ENCODE data around the gene HOXA7. TPM values are rescaled to one million over a fixed set of nuclear protein-coding genes. Genes with fewer than 3 reads are reported as not detected.

HOXA7 gene
- polyA plus RNA-seq, 1 experiment, result 4.4 TPM

DNA sequence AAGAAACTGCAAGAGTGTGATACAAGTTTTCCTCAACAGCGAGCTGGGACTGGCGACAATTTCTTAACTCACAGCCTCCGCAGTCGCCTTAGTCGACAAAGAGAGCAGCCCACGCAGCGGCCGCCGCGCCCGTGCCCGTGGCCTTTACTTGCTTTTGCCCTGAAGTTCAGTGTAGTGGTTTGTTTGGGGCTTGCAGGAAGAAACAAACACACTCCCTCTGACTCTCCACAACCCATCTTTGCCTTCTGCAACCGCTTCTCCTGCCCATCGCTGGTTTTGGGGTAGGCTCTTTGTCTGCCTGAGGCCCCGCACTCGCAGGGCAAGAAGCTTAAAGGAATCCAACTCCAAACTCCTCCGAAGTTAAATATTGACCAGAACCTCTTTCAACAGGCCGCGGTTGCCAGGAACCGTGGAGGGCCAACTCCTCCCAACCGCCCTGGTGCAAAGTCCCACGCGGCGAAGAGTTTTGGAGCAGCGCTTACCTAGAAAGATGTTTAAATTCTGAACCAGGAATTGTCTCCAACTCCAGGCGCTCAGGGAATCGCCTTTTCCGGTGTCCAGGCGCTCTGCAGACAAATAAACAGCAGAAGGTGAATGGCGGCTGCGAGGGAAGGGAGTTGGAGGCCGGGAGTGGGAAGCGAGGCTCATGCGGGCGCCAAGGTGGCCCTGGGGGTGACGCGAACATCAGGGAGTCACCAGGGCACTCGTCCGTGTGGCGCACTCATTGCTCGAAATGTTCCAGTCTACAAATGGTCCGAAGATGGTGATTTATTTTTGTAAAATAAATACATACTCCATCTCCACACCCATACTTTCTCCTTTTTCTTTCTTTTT, 34.2 kb downstream of the HOXA7 start:
- no peak for DNase-seq (ENCODE audit: low read depth)
- Histone ChIP-seq H3K27me3 (ENCODE audit: control insufficient read depth, insufficient read depth, low read length) (no peaks in the 10 kb centered on the region; the same call in 1 of the 2 replicates), H3K4me3 (ENCODE audit: low read depth, low read length) (no peak overlapping the region), H3K36me3 (ENCODE audit: control insufficient read depth, insufficient read depth, low read length) (no peaks in the 10 kb centered on the region)
- ChIA-PET POLR2A (no interaction called here), CTCF (no interaction called here)
- TF ChIP-seq, protein P1, sequence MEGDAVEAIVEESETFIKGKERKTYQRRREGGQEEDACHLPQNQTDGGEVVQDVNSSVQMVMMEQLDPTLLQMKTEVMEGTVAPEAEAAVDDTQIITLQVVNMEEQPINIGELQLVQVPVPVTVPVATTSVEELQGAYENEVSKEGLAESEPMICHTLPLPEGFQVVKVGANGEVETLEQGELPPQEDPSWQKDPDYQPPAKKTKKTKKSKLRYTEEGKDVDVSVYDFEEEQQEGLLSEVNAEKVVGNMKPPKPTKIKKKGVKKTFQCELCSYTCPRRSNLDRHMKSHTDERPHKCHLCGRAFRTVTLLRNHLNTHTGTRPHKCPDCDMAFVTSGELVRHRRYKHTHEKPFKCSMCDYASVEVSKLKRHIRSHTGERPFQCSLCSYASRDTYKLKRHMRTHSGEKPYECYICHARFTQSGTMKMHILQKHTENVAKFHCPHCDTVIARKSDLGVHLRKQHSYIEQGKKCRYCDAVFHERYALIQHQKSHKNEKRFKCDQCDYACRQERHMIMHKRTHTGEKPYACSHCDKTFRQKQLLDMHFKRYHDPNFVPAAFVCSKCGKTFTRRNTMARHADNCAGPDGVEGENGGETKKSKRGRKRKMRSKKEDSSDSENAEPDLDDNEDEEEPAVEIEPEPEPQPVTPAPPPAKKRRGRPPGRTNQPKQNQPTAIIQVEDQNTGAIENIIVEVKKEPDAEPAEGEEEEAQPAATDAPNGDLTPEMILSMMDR (IDR thresholded peaks at IDR 0.05; ENCODE audit: insufficient read depth, low read depth, low read length), result no peak

DNA sequence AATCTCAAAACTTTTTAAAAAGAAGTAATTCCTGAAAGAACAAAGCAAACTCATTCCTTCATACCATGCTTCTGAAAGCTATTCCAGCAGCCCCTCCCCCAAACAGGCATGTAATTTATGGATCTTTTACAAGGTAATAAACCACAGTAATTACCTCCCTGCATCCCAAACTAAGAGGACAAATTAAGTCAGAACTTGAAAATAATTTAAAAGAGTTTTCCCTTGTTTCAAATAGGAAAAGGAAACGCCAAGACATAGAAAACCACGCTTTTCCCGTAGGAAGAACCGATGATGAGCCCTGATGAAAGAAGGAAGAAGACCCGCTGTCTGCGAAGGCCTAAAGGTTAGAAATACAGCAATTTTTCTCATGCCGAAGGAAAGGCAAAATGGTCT, 34.8 kb downstream of the HOXA7 start:
- CTCF ChIA-PET, result no interaction called here
- Histone ChIP-seq H3K36me3 (ENCODE audit: control insufficient read depth, insufficient read depth, low read length) (no peaks in the 10 kb centered on the region), H3K27me3 (ENCODE audit: control insufficient read depth, insufficient read depth, low read length) (peaks cover 1% of the 10 kb centered on the region; the same call in 1 of the 2 replicates), H3K4me3 (ENCODE audit: low read depth, low read length) (no peak overlapping the region)
- POLR2A ChIA-PET, result no interaction called here
- TF ChIP-seq, protein P1 (IDR thresholded peaks at IDR 0.05; ENCODE audit: insufficient read depth, low read depth, low read length), result no peak
- DNase-seq (ENCODE audit: low read depth), result no peak

DNA sequence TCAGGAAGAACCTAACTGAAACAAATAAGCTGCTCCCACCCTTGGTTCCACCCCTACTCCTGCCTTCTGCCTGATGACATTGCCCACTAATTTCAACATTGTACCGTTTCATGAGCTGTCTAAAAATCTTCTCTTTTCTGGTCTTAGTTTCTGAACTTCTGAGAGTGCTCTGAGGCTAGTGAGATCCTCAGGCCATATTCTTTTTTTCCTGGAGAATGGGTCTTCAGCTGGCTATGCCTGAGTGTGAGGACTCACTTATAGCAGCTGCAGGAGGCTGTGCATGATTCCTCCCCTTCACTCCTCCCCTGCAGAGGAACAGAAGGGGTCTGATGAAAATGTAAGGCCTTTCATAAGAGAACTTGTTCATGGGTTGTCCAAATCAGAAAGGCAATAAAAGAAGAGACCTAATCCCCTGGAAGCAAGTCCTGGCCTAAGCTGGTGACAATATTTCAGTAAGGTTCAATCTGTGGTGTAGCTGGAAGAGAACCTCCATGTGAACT, 37.0 kb downstream of the HOXA7 start:
- H3K27me3 ChIP-seq (ENCODE audit: control insufficient read depth, insufficient read depth, low read length), result peaks cover 6% of the 10 kb centered on the region; the same call in 1 of the 2 replicates
- CTCF ChIA-PET, result interaction anchor here (1.1 to 1.8 kb wide), 2 partner anchors 14 to 266 kb away, joined by 3 to 4 read pairs; no protein-coding TSS in a partner anchor

DNA sequence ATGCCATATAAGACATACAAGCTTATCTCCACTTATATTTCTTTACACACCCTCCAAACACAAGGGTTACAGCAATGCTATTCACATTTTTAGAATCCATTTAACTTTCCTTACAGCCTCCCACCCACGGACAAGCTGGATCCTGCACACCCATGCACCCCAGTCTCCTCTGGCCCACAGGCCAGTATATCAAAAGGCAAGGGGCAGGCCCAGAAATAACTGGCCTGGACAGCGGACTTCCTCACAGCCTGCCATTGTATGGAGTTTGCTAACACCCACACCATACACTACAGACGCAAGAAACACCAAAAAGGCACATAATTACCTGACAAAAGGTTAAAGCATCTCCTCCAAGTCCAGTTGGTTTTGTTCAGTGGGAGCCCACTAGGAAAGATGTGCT, 37.9 kb downstream of the HOXA7 start:
- ChIA-PET POLR2A (no interaction called here), CTCF (interaction anchor here (1.8 kb wide), 1 partner anchor 13 kb away, joined by 4 read pairs; no protein-coding TSS in a partner anchor)
- Histone ChIP-seq H3K4me3 (ENCODE audit: low read depth, low read length) (no peak overlapping the region), H3K36me3 (ENCODE audit: control insufficient read depth, insufficient read depth, low read length) (no peaks in the 10 kb centered on the region; the same call in 1 of the 2 replicates), H3K27me3 (ENCODE audit: control insufficient read depth, insufficient read depth, low read length) (peaks cover 8% of the 10 kb centered on the region; the same call in 1 of the 2 replicates)
- DNase-seq (ENCODE audit: low read depth), result no peak
- TF ChIP-seq, protein P1 (IDR thresholded peaks at IDR 0.05; ENCODE audit: insufficient read depth, low read depth, low read length), result no peak

More for the DNA sequence above, 37.0 kb downstream of the HOXA7 start:
- Histone ChIP-seq H3K36me3 (ENCODE audit: control insufficient read depth, insufficient read depth, low read length) (no peaks in the 10 kb centered on the region; the same call in 1 of the 2 replicates), H3K4me3 (ENCODE audit: low read depth, low read length) (no peak overlapping the region)
- no peak for DNase-seq (ENCODE audit: low read depth)
- TF ChIP-seq, protein P1 (IDR thresholded peaks at IDR 0.05; ENCODE audit: insufficient read depth, low read depth, low read length), result no peak
- POLR2A ChIA-PET, result no interaction called here

DNA sequence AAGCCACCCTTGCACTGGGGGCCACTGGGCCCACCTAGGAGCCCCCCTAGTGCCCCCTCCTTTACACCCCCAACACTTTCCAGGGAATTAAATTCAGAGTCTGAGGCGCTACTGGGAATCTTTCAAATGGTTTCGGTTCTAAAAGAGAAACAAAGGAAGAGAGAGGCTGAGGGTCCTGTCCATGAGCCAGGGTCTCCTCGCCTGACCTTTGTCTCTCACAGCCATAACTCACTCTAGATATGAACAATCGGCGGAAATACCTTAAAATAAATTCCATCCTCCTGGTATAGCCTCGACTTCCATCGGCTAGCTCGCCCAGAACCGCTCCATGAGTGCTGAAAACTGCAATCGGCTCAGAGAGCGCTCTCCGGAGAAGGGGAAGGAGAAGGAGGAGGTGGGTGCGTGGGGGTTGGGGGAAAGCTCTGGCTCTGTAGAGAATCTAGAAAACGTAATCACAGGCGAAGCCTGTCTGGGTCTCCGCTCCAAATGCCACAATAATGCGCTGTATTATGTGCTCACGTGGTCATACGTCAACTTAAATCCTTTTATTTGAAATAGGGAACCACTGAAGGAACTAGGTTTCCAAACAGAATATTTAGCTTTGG, 38.5 kb downstream of the HOXA7 start:
- Histone ChIP-seq H3K27me3 (ENCODE audit: control insufficient read depth, insufficient read depth, low read length) (peaks cover 10% of the 10 kb centered on the region; the same call in 1 of the 2 replicates), H3K4me3 (ENCODE audit: low read depth, low read length) (no peak overlapping the region)
- CTCF ChIA-PET, result interaction anchor here (1.8 kb wide), 1 partner anchor 12 kb away, joined by 4 read pairs; no protein-coding TSS in a partner anchor

More for the DNA sequence above, 38.5 kb downstream of the HOXA7 start:
- no peaks in the 10 kb centered on the region; the same call in 1 of the 2 replicates for H3K36me3 ChIP-seq (ENCODE audit: control insufficient read depth, insufficient read depth, low read length)
- POLR2A ChIA-PET, result no interaction called here
- TF ChIP-seq, protein P1 (IDR thresholded peaks at IDR 0.05; ENCODE audit: insufficient read depth, low read depth, low read length), result no peak
- no peak for DNase-seq (ENCODE audit: low read depth)
